Measurements from ENCODE around the gene TTC36. TPM values are rescaled to one million over a fixed set of nuclear protein-coding genes. Genes with fewer than 3 reads are reported as not detected.

TTC36 gene
- total RNA-seq, 1 donor: 0.81 TPM

GRCh38 chr11:118531597-118532084 lies 4.4 kb downstream of the TTC36 start:
- no peak for DNase-seq (ENCODE audit: low read depth)
- peak overlapping the region; percentile 70 for H3K4me3 ChIP-seq (ENCODE audit: low read depth, low read length)
- TF ChIP-seq, protein P1, sequence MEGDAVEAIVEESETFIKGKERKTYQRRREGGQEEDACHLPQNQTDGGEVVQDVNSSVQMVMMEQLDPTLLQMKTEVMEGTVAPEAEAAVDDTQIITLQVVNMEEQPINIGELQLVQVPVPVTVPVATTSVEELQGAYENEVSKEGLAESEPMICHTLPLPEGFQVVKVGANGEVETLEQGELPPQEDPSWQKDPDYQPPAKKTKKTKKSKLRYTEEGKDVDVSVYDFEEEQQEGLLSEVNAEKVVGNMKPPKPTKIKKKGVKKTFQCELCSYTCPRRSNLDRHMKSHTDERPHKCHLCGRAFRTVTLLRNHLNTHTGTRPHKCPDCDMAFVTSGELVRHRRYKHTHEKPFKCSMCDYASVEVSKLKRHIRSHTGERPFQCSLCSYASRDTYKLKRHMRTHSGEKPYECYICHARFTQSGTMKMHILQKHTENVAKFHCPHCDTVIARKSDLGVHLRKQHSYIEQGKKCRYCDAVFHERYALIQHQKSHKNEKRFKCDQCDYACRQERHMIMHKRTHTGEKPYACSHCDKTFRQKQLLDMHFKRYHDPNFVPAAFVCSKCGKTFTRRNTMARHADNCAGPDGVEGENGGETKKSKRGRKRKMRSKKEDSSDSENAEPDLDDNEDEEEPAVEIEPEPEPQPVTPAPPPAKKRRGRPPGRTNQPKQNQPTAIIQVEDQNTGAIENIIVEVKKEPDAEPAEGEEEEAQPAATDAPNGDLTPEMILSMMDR (IDR thresholded peaks at IDR 0.05; ENCODE audit: insufficient read depth, low read length): no peak

- H3K4me3 ChIP-seq (ENCODE audit: low read depth, low read length): no peak overlapping the region
- TF ChIP-seq, protein P1 (IDR thresholded peaks at IDR 0.05; ENCODE audit: insufficient read depth, low read length): no peak
- DNase-seq (ENCODE audit: low read depth): no peak
These were observed 4.8 kb downstream of the TTC36 start for GRCh38 chr11:118532091-118532490.

DNA sequence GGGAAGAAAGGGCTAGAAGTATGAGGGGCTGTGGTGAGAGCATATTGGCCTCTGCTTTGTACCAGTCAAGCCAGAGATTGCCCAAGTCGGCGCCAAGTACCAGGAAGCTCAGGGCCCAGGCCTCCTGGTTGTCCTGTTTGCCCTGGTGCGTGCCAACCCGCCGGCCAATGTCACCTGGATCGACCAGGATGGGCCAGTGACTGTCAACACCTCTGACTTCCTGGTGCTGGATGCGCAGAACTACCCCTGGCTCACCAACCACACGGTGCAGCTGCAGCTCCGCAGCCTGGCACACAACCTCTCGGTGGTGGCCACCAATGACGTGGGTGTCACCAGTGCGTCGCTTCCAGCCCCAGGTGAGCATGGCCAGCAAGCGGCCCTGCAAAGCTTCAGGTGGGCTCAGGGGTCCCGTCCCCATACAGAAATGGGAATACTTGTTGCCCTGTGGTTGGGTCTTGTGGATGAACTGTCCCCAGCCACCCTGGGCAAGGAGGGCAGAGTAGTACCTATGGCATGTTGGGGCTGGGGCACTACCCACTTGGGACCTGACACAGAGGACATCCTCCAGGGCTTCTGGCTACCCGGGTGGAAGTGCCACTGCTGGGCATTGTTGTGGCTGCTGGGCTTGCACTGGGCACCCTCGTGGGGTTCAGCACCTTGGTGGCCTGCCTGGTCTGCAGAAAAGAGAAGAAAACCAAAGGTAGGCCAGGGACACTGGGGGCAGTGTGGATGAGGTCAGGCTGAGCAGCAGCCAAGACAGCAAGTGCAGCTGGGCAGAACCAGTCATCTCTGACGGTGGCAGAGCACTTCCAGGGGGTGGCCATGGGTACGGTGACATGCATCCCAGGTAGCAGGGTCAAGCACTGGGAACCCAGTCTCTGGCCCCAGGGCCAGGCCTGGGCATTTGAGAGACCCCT lies 5.8 kb downstream of the TTC36 start:
- DNase-seq (ENCODE audit: low read depth): no peak
- TF ChIP-seq, protein P1 (IDR thresholded peaks at IDR 0.05; ENCODE audit: insufficient read depth, low read length): no peak
- H3K4me3 ChIP-seq (ENCODE audit: low read depth, low read length): no peak overlapping the region

DNA sequence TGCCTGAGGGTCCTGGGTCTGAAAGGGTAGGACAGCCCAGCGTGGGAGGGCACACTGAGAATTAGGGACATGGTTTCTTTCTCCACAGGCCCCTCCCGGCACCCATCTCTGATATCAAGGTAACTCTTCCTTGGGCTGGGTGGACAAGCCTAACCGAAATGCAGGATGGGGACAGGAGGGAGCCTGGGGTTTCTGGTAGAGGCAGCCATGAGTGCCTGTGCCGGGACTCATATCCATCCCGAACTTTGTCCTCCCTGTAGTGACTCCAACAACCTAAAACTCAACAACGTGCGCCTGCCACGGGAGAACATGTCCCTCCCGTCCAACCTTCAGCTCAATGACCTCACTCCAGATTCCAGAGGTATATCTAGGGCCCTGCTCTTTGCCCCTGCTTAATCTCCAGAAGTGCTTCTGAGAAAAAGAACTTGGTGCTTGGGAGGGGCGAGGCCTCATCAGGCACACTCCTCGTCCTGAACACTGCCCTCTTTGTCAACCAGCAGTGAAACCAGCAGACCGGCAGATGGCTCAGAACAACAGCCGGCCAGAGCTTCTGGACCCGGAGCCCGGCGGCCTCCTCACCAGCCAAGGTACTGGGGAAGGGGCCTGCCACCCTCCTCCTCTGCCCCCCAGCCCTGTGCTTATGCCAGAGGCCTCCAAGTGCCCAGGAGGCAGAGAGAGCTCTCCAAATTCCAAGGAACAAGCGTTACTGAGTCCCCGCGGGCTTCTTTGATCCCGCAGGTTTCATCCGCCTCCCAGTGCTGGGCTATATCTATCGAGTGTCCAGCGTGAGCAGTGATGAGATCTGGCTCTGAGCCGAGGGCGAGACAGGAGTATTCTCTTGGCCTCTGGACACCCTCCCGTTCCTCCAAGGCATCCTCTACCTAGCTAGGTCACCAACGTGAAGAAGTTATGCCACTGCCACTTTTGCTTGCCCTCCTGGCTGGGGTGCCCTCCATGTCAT lies 6.8 kb downstream of the TTC36 start:
- no peak overlapping the region for H3K4me3 ChIP-seq (ENCODE audit: low read depth, low read length)
- TF ChIP-seq, protein P1 (IDR thresholded peaks at IDR 0.05; ENCODE audit: insufficient read depth, low read length): no peak
- no peak for DNase-seq (ENCODE audit: low read depth)

GRCh38 chr11:118535261-118535660 lies 8.0 kb downstream of the TTC36 start:
- no peak for DNase-seq (ENCODE audit: low read depth)
- TF ChIP-seq, protein P1 (IDR thresholded peaks at IDR 0.05; ENCODE audit: insufficient read depth, low read length): no peak
- H3K4me3 ChIP-seq (ENCODE audit: low read depth, low read length): no peak overlapping the region

- H3K4me3 ChIP-seq (ENCODE audit: low read depth, low read length): no peak overlapping the region
- DNase-seq (ENCODE audit: low read depth): no peak
- TF ChIP-seq, protein P1 (IDR thresholded peaks at IDR 0.05; ENCODE audit: insufficient read depth, low read length): no peak
These were observed 9.5 kb downstream of the TTC36 start for GRCh38 chr11:118536726-118537125.
